GM10266 (cell line): ENCODE measurements around the gene DNAJB14.
A peak's percentile ranks its signal among the peaks of the same experiment; 100 is the strongest.

Source experiments
- DNase-seq: peaks from one replicate; pipeline ENCODE4 v3.0.0; 2012; ENCODE audit errors: extremely low spot score
- TF ChIP-seq, protein P1 (sequence below): IDR thresholded peaks from 2 replicates; pipeline ENCODE4 v1.5.1; 2012; ENCODE audit warnings: mild to moderate bottlenecking, low read depth; ENCODE audit not compliant: control insufficient read depth, insufficient read depth; ENCODE audit errors: missing control alignments

DNAJB14 gene

GRCh38 chr4:99886146-99886545 is 60.3 kb downstream of the DNAJB14 start:
- no peak for DNase-seq
- TF ChIP-seq, protein P1, sequence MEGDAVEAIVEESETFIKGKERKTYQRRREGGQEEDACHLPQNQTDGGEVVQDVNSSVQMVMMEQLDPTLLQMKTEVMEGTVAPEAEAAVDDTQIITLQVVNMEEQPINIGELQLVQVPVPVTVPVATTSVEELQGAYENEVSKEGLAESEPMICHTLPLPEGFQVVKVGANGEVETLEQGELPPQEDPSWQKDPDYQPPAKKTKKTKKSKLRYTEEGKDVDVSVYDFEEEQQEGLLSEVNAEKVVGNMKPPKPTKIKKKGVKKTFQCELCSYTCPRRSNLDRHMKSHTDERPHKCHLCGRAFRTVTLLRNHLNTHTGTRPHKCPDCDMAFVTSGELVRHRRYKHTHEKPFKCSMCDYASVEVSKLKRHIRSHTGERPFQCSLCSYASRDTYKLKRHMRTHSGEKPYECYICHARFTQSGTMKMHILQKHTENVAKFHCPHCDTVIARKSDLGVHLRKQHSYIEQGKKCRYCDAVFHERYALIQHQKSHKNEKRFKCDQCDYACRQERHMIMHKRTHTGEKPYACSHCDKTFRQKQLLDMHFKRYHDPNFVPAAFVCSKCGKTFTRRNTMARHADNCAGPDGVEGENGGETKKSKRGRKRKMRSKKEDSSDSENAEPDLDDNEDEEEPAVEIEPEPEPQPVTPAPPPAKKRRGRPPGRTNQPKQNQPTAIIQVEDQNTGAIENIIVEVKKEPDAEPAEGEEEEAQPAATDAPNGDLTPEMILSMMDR = no peak

GRCh38 chr4:99885687-99886086 is 60.7 kb downstream of the DNAJB14 start:
- TF ChIP-seq, protein P1 = no peak
- DNase-seq = no peak

DNA sequence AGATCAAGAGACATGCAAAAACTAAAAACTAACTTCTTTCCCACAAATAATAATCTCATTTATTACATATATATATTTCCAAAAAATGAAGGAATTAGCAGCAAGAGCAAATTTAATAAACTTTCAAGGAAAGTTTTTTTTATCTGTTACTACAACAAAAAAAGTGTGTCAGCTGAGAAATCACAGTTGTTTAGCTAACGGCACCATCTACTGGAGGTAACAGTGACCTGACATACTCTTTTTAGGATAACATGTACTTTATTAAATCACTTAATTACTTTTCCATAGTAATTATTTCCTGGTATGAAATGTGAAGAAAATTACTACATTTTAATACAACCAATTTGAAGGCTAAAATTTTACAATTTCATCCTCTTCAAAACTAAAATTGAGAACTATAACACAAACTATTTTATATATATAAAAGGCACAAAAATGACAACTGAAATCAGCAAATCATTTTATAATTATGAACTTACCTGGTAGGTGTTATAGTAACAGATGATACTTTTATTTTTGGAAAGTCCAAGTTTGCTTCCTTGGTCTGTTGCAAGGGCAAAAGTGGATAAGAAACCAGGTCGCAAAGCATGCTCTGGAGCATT is 61.3 kb downstream of the DNAJB14 start:
- DNase-seq = peak; percentile 26
- TF ChIP-seq, protein P1 = peak; percentile 50

- TF ChIP-seq, protein P1 = no peak
- no peak for DNase-seq
Observed at GRCh38 chr4:99879458-99879857, 67.0 kb downstream of the DNAJB14 start.

DNA sequence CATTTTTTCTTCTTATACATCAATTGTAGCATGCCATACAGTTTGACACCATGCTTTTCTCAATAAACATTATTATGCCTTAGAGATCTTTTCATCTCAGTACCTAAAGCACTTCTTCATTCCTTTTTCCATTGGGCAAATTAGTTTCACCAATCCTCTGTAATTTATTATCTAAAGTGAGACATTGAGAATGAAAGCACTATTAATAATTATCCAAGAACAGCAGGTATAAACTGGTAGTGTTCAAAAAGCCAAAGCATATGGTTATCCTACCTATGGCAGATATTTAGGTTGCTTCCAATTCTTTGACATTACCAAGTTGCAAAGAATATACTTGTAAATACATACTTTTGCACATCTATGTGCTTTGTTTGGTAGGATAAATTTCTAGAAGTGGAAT is 67.8 kb downstream of the DNAJB14 start:
- DNase-seq = no peak
- TF ChIP-seq, protein P1 = no peak

GRCh38 chr4:99876946-99877345 is 69.5 kb downstream of the DNAJB14 start:
- TF ChIP-seq, protein P1 = no peak

DNA sequence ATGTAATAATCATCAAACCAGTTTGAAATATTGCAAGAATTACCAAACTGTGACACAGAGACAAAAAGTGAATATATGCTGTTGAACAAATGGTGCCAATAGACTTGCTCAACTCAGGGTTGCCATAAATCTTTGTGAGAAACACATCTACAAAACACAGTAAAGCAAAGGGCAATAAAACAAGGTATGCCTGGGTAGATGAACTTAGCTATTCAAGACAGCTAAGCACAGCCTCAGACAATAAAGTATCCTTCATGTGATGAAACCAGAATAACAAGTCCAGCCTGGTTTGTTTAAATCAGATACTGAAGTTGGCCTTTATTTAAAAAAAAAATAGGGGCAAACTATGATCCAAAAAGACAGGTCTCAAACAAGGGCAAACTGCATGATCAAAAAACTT is 71.3 kb downstream of the DNAJB14 start:
- TF ChIP-seq, protein P1 = no peak
- no peak for DNase-seq

More at GRCh38 chr4:99876946-99877345, 69.5 kb downstream of the DNAJB14 start:
- no peak for DNase-seq
